ENCODE data around the gene ZNF888. TPM values are rescaled to one million over a fixed set of nuclear protein-coding genes. Genes with fewer than 3 reads are reported as not detected.

ZNF888 gene
- total and polyA plus RNA-seq, 9 of the 15 experiments (the other 6 are each of a cell fraction or from before 2014, with no cell fraction given) = 1.6 to 13.3 (median 9.9) TPM

DNA sequence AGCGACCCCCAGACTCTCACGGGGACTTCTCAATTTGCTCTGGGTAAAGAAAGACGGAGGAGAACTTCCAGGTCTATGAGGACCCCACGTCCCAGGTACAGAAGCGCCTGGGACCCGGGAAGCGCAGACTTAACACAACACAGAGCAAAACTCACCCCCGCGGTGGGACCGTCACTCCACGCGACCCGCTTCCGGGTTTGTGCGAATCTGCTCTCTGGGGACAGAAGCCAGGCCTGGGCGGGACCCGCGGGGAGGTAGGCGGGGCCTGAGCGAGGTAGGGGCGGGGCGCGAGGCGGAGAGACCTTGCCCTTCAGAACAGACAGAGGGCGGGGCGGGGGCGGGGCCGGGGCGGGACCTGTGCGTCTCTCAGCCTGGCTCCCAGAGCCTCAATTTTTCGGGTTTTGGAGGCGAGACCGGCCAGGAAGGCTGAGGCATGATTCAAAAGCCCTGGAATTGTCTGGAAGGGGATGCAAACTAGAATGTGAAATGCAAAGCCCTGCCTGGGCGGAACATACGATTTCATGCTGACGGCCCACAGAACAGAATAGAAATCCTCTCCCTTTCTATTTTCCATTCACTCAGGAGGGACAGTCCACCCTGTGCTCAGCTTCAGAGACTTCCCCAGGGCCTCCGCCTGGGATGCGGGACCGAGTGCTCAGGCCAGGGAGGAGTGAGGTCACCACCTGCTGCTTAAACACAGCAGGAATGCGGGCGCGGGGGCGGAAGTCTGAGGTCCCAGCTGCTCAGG is 19.3 kb upstream of the ZNF888 start (continued):
- TF ChIP-seq, protein P1, sequence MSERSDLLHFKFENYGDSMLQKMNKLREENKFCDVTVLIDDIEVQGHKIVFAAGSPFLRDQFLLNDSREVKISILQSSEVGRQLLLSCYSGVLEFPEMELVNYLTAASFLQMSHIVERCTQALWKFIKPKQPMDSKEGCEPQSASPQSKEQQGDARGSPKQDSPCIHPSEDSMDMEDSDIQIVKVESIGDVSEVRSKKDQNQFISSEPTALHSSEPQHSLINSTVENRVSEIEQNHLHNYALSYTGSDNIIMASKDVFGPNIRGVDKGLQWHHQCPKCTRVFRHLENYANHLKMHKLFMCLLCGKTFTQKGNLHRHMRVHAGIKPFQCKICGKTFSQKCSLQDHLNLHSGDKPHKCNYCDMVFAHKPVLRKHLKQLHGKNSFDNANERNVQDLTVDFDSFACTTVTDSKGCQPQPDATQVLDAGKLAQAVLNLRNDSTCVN (CRISPR knock-in tag; IDR thresholded peaks at IDR 0.05) = no peak
- no peak for TF ChIP-seq PYGO2 (tag; IDR thresholded peaks at IDR 0.05)
- no peak for TF ChIP-seq ZNF324 (CRISPR knock-in tag; IDR thresholded peaks at IDR 0.05)
- no peak for TF ChIP-seq BCOR (IDR thresholded peaks at IDR 0.05)
- no peak for TF ChIP-seq MYNN (IDR thresholded peaks at IDR 0.05)
- no peak for TF ChIP-seq MYNN (CRISPR knock-in tag; IDR thresholded peaks at IDR 0.05)
- no peak for TF ChIP-seq ZNF140 (CRISPR knock-in tag; IDR thresholded peaks at IDR 0.05)
- TF ChIP-seq MEF2D (tag; conservative IDR thresholded peaks at IDR 0.05; ENCODE audit: low read depth) = no peak
- TF ChIP-seq PTBP1 (IDR thresholded peaks at IDR 0.05; ENCODE audit: low read depth, low read length) = no peak
- TF ChIP-seq NR3C1 (CRISPR knock-in tag; IDR thresholded peaks at IDR 0.05) = no peak
- TF ChIP-seq, protein P2, sequence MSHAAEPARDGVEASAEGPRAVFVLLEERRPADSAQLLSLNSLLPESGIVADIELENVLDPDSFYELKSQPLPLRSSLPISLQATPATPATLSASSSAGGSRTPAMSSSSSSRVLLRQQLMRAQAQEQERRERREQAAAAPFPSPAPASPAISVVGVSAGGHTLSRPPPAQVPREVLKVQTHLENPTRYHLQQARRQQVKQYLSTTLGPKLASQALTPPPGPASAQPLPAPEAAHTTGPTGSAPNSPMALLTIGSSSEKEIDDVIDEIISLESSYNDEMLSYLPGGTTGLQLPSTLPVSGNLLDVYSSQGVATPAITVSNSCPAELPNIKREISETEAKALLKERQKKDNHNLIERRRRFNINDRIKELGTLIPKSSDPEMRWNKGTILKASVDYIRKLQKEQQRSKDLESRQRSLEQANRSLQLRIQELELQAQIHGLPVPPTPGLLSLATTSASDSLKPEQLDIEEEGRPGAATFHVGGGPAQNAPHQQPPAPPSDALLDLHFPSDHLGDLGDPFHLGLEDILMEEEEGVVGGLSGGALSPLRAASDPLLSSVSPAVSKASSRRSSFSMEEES (CRISPR knock-in tag; IDR thresholded peaks at IDR 0.05) = no peak
- no peak for TF ChIP-seq FOXK1 (CRISPR knock-in tag; IDR thresholded peaks at IDR 0.05; ENCODE audit: borderline replicate concordance)
- TF ChIP-seq ZNF146 (CRISPR knock-in tag; IDR thresholded peaks at IDR 0.05; ENCODE audit: unreplicated experiment) = no peak
- TF ChIP-seq ZFP36 (IDR thresholded peaks at IDR 0.05; ENCODE audit: low read depth, low read length, partially characterized antibody) = no peak
- TF ChIP-seq ELF2 (CRISPR knock-in tag; IDR thresholded peaks at IDR 0.05) = peak; percentile 91
- TF ChIP-seq XRCC3 (IDR thresholded peaks at IDR 0.05) = no peak
- TF ChIP-seq MED1 (CRISPR knock-in tag; IDR thresholded peaks at IDR 0.05; ENCODE audit: borderline replicate concordance) = no peak
- no peak for TF ChIP-seq ARHGAP35 (IDR thresholded peaks at IDR 0.05; ENCODE audit: partially characterized antibody)
- TF ChIP-seq, protein P3, sequence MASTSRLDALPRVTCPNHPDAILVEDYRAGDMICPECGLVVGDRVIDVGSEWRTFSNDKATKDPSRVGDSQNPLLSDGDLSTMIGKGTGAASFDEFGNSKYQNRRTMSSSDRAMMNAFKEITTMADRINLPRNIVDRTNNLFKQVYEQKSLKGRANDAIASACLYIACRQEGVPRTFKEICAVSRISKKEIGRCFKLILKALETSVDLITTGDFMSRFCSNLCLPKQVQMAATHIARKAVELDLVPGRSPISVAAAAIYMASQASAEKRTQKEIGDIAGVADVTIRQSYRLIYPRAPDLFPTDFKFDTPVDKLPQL (IDR thresholded peaks at IDR 0.05; ENCODE audit: extremely low read depth, insufficient read length) = no peak
- no peak for TF ChIP-seq BACH1 (tag; IDR thresholded peaks at IDR 0.05)
- no peak for TF ChIP-seq SNRNP70 (optimal IDR thresholded peaks at IDR 0.05; ENCODE audit: low read depth, low read length)
- 0 out of 2 replicates have a peak, but pooled peaks have one; percentile 21 for TF ChIP-seq ZEB2 (IDR thresholded peaks at IDR 0.05)
- TF ChIP-seq ZFX (CRISPR knock-in tag; IDR thresholded peaks at IDR 0.05) = no peak; the same call in 1 of the 2 replicates
- TF ChIP-seq, protein P4, sequence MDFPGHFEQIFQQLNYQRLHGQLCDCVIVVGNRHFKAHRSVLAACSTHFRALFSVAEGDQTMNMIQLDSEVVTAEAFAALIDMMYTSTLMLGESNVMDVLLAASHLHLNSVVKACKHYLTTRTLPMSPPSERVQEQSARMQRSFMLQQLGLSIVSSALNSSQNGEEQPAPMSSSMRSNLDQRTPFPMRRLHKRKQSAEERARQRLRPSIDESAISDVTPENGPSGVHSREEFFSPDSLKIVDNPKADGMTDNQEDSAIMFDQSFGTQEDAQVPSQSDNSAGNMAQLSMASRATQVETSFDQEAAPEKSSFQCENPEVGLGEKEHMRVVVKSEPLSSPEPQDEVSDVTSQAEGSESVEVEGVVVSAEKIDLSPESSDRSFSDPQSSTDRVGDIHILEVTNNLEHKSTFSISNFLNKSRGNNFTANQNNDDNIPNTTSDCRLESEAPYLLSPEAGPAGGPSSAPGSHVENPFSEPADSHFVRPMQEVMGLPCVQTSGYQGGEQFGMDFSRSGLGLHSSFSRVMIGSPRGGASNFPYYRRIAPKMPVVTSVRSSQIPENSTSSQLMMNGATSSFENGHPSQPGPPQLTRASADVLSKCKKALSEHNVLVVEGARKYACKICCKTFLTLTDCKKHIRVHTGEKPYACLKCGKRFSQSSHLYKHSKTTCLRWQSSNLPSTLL (IDR thresholded peaks at IDR 0.05) = no peak
- no peak for TF ChIP-seq IRF9 (tag; IDR thresholded peaks at IDR 0.05)
